Fibroblast of gingiva (primary cell): ENCODE data around the gene USP5.

ENCODE experiments used
- DNase-seq: peaks from one replicate; pipeline ENCODE4 v3.0.0-alpha.2; 2011; ENCODE audit warnings: low read depth

USP5 gene

DNA sequence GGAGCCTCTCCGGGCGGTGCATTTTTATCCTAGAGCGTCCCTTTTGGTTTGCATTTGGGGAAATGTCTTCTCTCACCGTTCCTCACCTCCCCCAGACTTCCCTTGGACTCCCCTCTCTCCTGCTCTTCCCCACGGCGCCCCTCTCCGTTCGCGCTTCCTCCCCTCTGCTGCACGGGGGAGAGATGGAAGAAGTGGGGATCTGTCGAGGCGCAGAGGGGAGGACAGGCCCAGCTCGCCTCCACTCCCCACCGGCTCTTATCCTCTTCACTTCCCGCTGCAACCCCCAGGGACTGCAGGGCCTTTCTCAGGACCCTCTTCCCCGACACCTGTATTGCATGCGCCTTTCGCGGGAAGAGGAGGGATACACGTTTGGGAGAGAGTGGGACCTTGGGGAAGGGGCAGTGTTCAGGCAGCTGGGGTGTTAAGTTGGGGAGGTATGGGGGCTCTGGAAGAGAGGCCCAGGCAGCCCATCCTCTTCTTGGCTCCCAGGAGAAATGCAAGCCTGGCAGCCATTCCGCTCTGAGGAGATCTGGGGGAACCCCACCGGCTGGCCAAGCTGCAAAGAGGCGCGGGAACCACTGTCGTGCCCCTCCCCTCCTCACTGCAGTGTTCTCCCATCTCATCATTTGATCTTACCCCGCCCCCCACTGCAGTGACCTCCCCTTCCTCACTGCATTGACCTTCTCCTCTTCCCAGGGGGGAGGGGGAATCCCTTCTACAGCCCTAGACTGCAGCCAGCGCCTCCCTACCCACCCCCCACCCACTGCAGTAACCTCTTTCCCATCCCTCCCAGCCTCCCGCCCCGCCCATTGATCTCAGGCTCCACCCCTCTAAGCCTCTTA lies 63.2 kb downstream of the USP5 start:
- no peak for DNase-seq

DNA sequence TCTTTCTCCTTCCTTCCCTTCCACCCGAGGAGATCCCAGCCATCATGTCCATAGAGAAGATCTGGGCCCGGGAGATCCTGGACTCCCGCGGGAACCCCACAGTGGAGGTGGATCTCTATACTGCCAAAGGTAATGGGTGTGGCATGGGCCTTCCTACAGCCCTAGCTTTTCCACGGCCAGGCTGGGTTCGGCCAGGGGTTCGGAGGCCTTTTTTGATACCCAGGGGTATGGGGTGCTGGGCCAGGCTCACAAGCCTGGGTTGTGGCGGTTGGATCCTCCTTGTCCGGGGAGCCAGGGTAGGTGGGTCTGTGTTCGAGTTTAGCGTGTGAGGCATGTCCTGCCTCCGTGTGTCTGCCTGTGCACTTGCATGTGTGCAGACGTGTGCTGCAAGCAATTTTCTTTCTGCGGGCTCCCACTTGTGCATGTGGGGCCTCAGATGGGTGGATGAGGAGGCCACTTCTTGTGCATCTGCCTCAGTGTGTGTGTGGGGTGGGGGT lies 63.9 kb downstream of the USP5 start:
- no peak for DNase-seq
